GM18951 (cell line): ENCODE measurements around the gene SDK1.

ENCODE experiments used
- POLR2A ChIP-seq: IDR thresholded peaks from 4 replicates; pipeline ENCODE4 v1.6.1; 2011; ENCODE audit warnings: mild to moderate bottlenecking; ENCODE audit not compliant: insufficient read length, insufficient read depth; ENCODE audit errors: extremely low read depth
- in situ Hi-C: fragments of 300-500 bp; cut with MboI; formaldehyde crosslinking; loops from one replicate; pipeline ENCODE4 v1.12.0; 2022; ENCODE audit warnings: low sequenced_read_pairs, mixed read lengths, inconsistent platforms; ENCODE audit not compliant: unreplicated experiment

The SDK1 gene

DNA sequence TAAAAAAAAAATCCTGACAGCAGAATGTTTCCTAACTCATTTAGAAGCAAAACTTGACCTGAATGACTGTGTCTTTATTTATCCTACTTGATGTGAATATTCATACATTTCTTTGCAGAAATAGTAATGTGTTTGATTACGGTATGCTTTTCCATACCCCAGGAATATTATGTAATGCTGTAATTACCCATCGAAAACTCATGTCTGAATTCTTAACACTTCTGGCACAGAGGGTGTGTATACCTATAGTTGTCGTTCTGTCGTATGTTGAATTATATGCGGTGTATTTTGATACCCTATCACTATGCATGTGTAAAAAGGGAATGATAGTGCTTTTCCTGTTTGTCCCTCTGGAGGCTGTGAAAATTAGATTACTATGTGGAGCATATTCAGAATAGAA, 26.6 kb downstream of the SDK1 start:
- no peak for TF ChIP-seq POLR2A
- in situ Hi-C loops: no loop called here

DNA sequence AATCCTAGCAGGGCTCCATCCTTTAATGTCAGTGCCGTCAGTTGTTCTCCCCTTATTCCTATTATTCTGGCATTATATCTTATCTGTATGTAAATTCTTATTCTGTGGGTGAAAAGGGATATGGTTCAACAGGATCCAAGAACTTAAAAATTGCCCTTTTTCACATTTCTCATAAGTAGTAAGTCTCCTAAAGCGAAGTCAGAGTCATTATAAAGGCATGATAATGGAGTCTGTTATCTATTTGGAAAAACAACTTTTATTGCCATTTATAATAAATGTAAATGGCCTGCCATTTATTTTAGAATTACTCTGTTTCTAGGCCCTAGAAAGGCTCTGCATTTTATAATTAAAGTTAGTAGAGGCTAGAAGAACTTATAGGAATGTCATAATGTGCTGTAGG, 31.3 kb downstream of the SDK1 start:
- no peak for TF ChIP-seq POLR2A
- in situ Hi-C loops: no loop called here

DNA sequence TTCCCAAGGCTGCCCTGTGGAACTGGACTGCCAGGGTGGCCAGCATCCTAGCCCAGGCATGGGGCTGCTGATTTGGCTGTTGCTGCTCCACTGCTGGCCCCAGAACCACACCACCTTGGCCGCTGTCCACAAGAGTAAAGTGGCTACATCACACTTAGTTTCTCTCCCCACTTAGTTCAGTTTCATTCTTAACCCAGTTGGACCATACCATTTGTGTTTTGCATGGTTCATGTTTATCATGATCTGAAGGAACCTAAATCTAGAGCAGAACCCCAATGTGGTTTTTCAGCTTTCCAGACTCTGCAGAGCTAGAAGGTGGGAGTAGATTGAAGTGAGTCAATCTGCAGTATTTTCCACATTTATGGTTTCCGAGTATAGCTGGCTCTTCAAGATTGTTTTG, 32.8 kb downstream of the SDK1 start:
- in situ Hi-C loops: no loop called here
- TF ChIP-seq POLR2A: no peak

DNA sequence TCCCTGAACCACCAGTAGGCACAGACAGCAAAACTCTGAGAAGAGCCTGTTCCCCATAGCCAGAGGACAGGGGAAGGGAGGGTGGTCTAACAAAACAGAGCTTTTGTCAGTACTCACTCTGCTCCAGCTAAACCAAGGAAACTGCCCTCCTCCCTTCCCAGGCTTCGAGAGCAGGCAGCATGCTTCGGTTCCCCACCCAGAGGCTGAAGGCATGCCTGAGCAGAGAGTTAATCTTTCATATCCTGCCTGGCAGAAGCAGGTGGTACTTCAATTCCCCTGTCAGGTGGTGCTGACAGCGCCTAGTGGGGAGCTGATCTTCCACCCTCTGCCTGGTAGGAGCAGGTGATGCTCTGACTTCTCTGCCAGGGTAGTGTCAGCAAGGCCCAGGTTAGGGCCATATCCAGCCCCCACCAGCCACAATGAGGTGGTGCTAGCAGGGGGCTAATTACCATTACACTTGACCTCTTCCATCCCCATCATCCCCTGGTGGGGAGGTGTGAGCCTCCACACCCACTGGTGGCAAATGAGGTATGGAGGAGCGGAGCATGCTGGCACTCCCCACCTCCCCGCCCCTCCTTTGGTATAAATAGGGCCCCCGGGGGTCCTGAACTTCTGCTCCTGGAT, 35.1 kb downstream of the SDK1 start:
- TF ChIP-seq POLR2A: no peak
- in situ Hi-C loops: no loop called here

DNA sequence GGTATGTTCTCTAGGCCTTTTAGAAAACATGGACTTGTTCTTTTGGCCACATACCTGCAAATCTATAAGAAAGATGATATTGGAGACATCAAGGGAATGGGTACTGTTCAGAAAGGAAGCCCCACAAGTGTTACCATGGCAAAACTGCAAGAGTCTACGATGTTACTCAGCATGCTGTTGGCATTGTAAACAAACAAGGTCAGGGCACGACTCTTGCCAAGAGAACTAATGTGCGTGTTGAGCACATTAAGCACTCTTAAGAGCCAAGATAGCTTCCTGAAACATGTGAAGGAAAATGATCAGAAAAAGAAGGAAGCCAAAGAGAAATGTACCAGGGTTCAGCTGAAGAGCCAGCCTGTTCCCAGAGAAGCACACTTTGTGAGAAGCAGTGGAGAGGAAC, 37.1 kb downstream of the SDK1 start:
- in situ Hi-C loops: no loop called here
- no peak for TF ChIP-seq POLR2A

DNA sequence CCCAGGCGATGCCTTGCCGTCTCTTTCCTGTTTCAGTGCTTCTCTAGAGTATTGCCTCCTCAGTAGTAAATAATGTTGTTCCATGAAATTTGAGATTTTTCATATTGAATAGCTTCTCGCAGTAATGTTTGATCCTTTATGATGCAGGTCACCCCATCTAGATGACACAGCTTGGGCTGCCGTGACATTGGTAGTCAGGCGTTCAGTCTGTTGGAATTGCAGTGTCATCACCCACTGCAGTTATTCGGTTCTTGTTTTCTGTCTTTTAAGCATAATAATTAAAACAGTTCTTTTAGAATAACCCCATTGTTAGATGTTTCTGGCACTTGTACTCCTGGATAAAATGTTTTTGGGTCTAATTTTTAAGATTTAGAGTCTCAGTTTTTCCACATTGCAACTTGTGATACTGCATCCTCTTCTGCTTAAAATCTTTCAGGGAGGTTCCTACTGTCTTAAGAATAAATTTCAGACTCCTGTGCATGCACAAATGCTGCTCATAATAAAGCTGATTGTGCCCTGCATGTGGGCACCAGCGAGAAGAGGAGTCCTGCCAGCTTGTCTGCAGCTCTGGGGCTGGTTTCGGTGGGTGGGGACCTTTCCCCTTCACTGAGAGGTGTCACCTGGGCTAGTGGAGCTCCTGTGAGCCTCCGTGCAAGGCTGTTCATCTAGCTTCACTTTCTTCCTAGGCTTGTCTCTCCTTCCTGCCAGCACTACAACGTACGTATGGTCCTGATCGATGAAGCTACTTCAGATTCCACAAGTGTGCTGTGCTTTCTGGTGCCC, 44.8 kb downstream of the SDK1 start:
- in situ Hi-C loops: no loop called here
- no peak for TF ChIP-seq POLR2A

DNA sequence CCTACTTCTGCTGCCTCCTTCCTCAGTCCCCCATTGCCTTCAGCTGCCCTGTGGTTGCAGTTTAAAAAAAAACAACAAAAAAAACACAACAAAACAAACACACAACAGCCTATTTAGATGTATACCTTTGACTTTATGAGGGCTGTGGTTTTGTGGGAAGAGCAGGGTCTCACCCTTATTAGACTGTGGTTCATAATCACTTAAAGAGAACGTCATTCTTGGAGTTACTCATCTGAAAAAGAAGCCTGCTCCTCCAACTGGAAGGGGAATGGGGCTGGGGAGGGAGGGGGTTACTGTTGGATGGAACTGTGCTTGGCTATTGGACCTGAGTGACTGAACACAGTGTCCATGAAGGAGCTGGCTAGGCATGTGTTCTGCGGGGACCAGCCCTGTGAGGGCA, 48.1 kb downstream of the SDK1 start:
- in situ Hi-C loops: no loop called here

DNA sequence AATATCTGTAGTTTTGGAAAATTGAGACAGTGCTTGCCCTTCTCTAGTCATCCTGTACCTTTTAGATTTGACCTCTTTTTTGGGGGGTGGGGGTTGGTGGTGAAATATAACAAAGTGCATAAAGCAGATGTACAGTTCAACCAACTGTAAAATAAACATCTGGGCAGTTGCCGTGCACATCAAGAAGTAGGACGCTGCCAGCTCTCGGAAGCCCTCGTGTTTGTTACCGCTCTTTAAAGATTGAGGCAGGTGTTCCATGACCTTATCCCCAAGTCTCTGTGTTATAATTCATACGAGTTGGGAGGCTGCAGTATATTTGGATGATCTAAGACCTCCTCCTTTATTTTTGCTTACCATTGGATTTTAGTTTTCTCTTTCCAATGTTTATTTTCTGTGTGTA, 55.1 kb downstream of the SDK1 start:
- in situ Hi-C loops: no loop called here
- TF ChIP-seq POLR2A: no peak

More for the DNA sequence above, 48.1 kb downstream of the SDK1 start:
- no peak for TF ChIP-seq POLR2A

DNA sequence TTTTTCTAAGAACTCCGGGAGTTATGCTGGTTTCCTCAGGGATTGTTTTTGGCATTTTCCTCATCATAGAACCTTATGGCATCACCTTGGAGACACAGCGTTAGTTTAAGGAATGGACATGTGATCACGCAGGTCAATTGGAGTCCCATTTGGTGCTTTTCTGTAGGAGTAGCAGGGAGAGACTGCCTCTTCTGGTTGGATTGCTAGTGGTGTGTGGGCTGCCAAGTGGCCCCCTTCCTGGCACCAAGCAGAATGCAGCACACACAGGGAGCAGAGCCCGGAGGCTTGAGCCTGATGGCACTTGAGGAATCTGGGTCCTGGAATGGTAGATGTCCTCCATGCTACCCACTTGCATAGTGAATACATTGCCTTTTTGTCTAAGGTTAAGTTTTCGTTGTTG, 57.9 kb downstream of the SDK1 start:
- TF ChIP-seq POLR2A: no peak
- in situ Hi-C loops: no loop called here

DNA sequence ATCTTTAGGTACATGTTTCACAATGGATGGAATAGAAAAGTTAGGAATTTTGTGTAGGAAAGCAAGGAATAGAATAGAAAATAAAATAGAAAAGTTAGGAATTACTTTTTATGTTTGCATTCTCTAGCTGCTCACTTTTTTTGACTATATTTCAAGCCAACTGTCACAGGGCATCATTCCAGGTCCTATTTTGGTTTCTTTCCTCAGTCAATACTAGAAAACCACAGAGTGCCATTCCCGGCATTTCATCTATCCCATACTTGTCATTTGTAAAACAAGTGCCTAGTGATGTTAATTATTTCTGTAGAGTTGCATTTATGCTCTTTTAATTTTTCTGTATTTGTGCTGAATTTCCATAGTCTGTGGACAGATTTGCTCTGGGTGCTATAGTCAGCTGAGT, 66.2 kb downstream of the SDK1 start:
- in situ Hi-C loops: no loop called here
- no peak for TF ChIP-seq POLR2A

DNA sequence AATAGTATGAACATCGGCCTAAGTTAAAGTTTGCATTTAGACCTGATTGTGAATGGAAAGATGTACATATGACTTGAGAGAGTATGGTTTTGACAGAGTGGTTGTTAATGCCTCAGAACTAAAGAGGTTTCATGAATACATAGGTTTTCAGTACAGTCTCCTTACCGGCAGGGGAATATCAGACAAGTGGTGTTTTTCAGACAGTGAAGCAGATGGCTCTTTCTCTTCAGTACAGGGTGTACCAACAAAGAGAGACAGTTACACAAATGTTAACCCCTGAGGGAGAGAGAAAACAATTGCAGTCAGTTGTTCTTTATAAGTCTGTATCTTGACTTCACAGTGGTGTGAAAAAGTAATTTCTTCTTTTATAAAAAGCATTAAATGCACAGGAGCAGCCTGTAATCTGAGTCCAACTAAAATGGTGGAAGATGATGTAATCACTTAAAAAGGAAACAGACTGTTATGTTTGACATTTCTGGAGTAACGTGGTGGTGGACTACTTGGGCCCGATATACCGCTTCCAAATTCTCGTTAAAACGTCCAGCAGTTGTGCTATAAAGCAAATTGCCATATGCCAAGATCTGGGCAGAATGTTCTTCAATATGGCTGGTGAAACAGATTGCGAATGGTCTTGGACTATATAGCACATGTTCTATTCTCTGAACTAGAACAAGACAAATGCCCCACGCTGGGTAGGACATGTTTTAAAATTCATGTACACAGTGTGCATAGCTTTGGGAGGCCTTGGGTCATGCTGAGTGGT, 69.2 kb downstream of the SDK1 start:
- in situ Hi-C loops: no loop called here
- TF ChIP-seq POLR2A: no peak

DNA sequence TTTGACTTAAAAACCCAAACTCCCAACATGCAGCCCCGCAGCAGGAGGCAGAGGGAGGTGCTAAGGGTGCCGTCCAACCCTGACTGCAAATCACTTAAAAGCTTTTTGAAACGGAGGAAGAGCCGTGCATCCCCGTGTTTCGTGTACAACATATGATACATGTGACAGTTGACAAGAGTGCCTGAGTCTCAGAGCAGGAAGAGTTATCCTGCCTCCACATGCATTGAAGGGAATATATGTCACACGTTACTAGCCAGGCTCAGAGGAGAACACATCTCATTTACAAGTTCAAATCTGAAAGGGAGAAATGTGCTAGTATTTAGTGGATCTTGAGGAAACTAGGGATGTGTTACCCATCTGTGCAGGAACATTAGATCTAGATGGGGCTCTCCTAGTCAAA, 69.9 kb downstream of the SDK1 start:
- TF ChIP-seq POLR2A: no peak
- in situ Hi-C loops: no loop called here

DNA sequence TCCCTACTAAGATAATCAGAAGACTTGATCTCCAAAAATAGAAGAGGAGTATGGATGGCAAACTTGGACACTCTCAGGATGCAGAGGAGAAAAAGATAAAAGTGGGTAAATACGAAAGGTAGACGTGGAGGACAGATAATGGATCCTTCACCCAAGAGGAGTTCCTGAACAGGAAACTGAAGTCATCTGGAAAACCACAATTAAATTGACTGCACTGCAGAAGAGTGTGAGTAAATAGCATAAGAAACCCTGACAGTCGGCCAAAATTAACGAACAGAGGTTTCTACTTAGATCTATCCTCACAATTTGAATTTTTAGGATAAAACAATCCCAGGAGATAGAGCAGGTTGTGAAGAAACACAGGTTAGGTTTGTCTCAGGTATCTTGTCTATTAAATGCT, 70.5 kb downstream of the SDK1 start:
- in situ Hi-C loops: no loop called here

DNA sequence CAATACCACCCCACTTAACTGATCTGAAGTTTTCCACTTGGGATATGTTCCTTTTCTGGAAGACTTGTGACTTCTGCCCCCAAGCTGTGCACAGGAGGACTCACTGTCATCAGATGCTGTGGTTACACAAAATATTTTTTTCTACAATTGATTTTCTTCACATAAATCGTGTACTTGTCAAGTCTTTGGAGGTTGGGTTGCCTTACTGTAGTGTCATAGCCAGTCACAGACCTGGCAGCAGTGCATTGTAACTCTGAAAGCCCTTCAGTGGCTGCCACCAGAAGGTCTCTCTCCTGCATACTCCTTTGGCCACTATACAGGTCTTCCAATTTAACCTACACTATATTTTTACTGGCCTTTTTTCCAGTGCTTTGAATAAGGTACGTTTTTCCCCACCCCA, 73.2 kb downstream of the SDK1 start:
- in situ Hi-C loops: no loop called here
- TF ChIP-seq POLR2A: no peak

More for the DNA sequence above, 70.5 kb downstream of the SDK1 start:
- no peak for TF ChIP-seq POLR2A
